ENCODE results near the gene KCNG3. TPM values are rescaled to one million over a fixed set of nuclear protein-coding genes. Genes with fewer than 3 reads are reported as not detected.

KCNG3 gene
- total RNA-seq, 1 donor from 2014 or later, result not detected

DNA sequence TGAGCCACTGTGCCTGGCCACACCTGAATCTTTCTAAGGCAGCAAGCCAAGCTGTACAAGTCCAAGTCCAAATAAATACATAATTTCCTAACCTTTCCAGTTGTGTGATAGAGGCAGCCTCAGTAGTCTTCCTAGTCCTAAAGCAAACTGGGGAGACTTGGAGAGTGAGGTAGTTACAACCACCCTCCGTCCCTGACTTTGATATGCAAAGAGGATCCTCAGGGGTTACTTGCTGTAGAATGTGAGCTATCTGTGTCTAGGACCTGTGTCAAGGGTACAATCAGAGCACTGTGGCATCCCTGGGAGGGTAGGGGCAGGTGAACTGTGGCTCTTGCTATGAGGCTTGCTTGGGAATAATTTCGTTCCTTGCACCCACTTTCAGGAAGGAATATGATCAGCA is 28.3 kb upstream of the KCNG3 start:
- no peaks in the 10 kb centered on the region for H3K4me1 Mint-ChIP-seq
- H3K27me3 Mint-ChIP-seq (ENCODE audit: low read depth), result no peaks in the 10 kb centered on the region
- TF ChIP-seq, protein P1, sequence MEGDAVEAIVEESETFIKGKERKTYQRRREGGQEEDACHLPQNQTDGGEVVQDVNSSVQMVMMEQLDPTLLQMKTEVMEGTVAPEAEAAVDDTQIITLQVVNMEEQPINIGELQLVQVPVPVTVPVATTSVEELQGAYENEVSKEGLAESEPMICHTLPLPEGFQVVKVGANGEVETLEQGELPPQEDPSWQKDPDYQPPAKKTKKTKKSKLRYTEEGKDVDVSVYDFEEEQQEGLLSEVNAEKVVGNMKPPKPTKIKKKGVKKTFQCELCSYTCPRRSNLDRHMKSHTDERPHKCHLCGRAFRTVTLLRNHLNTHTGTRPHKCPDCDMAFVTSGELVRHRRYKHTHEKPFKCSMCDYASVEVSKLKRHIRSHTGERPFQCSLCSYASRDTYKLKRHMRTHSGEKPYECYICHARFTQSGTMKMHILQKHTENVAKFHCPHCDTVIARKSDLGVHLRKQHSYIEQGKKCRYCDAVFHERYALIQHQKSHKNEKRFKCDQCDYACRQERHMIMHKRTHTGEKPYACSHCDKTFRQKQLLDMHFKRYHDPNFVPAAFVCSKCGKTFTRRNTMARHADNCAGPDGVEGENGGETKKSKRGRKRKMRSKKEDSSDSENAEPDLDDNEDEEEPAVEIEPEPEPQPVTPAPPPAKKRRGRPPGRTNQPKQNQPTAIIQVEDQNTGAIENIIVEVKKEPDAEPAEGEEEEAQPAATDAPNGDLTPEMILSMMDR (conservative IDR thresholded peaks at IDR 0.05), result no peak
- DNase-seq (ENCODE audit: low read depth, low spot score), result no peak
- H3K4me3 Mint-ChIP-seq, result no peak overlapping the region
- H3K27ac Mint-ChIP-seq (ENCODE audit: unreplicated experiment), result no peak overlapping the region
- no peaks in the 10 kb centered on the region for H3K36me3 Mint-ChIP-seq (ENCODE audit: low read depth)
- H3K9me3 Mint-ChIP-seq, result peaks cover 3% of the 10 kb centered on the region

DNA sequence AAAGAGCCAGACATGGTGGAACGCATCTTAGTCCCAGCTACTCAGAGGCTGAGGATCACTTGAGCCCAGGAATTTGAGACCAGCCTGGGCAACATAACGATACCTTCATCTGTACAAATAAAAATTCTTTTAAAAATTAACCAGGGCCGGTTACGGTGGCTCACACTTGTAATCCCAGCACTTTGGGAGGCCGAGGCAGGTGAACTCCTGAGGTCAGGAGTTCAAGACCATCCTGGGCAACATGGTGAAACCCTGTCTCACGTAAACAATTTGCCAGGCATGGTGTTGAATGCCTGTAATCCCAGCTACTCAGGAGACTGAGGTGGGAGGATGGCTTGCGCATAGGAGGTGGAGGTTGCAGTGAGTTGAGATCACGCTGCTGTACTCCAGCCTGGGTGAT is 25.8 kb upstream of the KCNG3 start:
- no peak overlapping the region for H3K4me3 Mint-ChIP-seq

DNA sequence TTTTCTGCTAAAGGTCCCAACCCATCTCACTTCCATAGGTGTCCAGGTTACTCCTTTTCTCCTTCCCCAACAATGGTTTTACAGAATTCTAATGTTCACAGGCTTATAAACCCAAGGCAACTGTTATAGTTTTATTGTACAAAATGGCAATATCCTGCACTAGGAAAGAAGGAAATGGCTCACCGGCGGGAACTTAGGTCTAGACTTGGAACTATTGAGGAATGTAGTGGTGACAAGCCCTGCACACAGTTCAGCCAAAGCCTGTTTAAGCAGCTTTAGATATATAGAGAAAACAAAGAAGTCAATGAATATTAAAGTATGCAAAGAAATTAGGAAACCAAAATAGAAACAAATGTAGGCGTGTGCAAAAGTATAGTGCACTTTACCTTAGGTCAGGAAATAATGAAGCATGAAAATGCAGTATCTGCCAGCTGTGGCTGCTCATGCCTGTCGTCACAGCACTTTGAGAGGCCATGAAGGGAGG is 22.7 kb upstream of the KCNG3 start:
- DNase-seq (ENCODE audit: low read depth, low spot score), result no peak
- TF ChIP-seq, protein P1 (conservative IDR thresholded peaks at IDR 0.05), result no peak
- Mint-ChIP-seq H3K27ac (ENCODE audit: unreplicated experiment) (no peak overlapping the region), H3K4me3 (no peak overlapping the region), H3K27me3 (ENCODE audit: low read depth) (no peaks in the 10 kb centered on the region), H3K9me3 (peaks cover 5% of the 10 kb centered on the region), H3K36me3 (ENCODE audit: low read depth) (no peaks in the 10 kb centered on the region), H3K4me1 (peaks cover 3% of the 10 kb centered on the region)

More for the DNA sequence above, 25.8 kb upstream of the KCNG3 start:
- Mint-ChIP-seq H3K27ac (ENCODE audit: unreplicated experiment) (no peak overlapping the region), H3K9me3 (peaks cover 3% of the 10 kb centered on the region), H3K4me1 (no peaks in the 10 kb centered on the region), H3K36me3 (ENCODE audit: low read depth) (no peaks in the 10 kb centered on the region), H3K27me3 (ENCODE audit: low read depth) (no peaks in the 10 kb centered on the region)
- DNase-seq (ENCODE audit: low read depth, low spot score), result no peak
- TF ChIP-seq, protein P1 (conservative IDR thresholded peaks at IDR 0.05), result no peak

DNA sequence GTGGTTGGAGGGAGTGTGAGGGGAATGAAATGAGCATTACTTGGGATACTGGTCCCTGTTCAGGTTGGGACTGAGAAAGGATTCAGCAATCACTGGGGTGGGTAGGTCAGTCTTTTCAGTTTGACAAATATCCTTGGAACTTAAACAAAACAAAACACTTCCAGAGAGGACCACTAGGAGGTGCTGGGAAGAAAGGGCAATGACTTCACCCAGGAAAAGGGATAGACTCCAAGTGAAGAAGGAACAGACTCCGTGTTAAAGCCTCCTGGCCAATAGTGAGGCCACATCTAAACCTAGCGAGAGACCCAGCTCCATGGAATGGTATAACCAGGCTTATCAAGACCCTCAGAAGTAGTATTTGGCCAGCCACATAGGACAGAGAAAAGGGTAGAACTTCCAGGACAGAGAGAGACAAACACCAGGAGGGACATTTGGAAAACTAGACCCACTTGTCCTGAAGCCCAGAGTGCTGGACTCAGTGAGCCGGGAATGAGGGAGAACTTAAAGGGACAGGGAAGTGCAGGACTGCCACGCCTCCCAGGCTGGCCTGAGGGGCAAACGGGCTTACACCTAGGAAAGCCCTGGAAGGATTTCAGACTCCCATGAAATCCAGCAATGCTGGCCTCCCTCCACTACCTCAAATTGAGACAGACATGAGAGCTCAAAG is 19.6 kb upstream of the KCNG3 start:
- no peaks in the 10 kb centered on the region for H3K36me3 Mint-ChIP-seq (ENCODE audit: low read depth)
- H3K9me3 Mint-ChIP-seq, result peaks cover 2% of the 10 kb centered on the region
- no peak overlapping the region for H3K27ac Mint-ChIP-seq (ENCODE audit: unreplicated experiment)
- peaks cover 14% of the 10 kb centered on the region for H3K4me1 Mint-ChIP-seq
- DNase-seq (ENCODE audit: low read depth, low spot score), result peak; percentile 35
- no peaks in the 10 kb centered on the region for H3K27me3 Mint-ChIP-seq (ENCODE audit: low read depth)
- TF ChIP-seq, protein P1 (conservative IDR thresholded peaks at IDR 0.05), result peak; percentile 61
- H3K4me3 Mint-ChIP-seq, result no peak overlapping the region

DNA sequence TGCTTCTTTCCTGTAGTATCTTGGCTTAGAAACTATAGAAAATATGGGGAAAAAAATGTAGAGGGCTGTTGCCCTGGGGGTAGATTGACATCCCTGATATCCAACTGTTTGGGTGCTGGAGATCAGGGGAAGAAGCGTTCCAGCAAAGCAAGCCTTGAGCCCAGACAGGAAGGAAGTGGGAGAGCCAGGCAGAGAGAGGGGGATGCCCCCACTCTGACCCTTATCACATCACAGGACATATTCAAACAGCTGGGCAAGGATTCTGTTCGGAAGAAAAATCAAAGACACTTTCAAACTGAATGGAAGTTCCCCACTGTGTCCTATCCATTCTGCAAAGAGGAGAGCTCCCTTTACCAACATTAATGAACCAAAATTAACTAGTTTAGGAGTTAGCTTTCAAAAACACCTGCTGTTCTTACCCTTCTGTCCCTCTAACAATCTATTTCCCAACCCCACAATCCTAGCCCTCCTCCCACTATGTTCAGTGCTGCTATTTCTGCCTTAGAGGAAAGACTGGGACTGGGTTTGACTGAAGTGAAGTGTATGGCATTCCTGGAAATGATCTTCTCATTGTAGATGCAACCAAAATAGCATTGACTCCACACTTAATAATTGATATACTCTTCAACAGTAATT is 16.9 kb upstream of the KCNG3 start:
- no peak for DNase-seq (ENCODE audit: low read depth, low spot score)
- peaks cover 14% of the 10 kb centered on the region for H3K4me1 Mint-ChIP-seq
- H3K36me3 Mint-ChIP-seq (ENCODE audit: low read depth), result no peaks in the 10 kb centered on the region
- H3K27me3 Mint-ChIP-seq (ENCODE audit: low read depth), result no peaks in the 10 kb centered on the region
- peaks cover 2% of the 10 kb centered on the region for H3K9me3 Mint-ChIP-seq
- peak overlapping the region; percentile 79 for H3K27ac Mint-ChIP-seq (ENCODE audit: unreplicated experiment)
- TF ChIP-seq, protein P1 (conservative IDR thresholded peaks at IDR 0.05), result no peak
- H3K4me3 Mint-ChIP-seq, result no peak overlapping the region
